Gastroesophageal sphincter (tissue), 3 donors: ENCODE data around the gene FUT4.

Experiments used
- EP300 ChIP-seq: sonication (generic); formaldehyde crosslinking; IDR thresholded peaks from one replicate; pipeline ENCODE4 v1.6.1; 2017; ENCODE audit warnings: antibody characterized with exemption, mild to moderate bottlenecking
- POLR2A ChIP-seq, 2 donors: fragments of 450-650 bp; IDR thresholded peaks; one replicate each; pipeline ENCODE4 v1.6.1; 2017; ENCODE audit warnings: antibody characterized with exemption in 2 of 2, mild to moderate bottlenecking in 2 of 2, moderate library complexity in 1 of 2
- POLR2AphosphoS5 ChIP-seq: sonication (generic); formaldehyde crosslinking; IDR thresholded peaks from one replicate; pipeline ENCODE4 v1.6.1; 2017; ENCODE audit warnings: antibody characterized with exemption
- TF ChIP-seq, protein P1 (sequence below), 4 experiments: fragments of 200-600 bp in 2 of 4; fragments of 450-650 bp in 2 of 4; sonication (generic) in 1 of 4; IDR thresholded peaks; one replicate each; pipeline ENCODE4 v1.5.1; 2017 to 2019; ENCODE audit warnings: antibody characterized with exemption in 4 of 4, mild to moderate bottlenecking in 2 of 4, moderate library complexity in 2 of 4

DNA sequence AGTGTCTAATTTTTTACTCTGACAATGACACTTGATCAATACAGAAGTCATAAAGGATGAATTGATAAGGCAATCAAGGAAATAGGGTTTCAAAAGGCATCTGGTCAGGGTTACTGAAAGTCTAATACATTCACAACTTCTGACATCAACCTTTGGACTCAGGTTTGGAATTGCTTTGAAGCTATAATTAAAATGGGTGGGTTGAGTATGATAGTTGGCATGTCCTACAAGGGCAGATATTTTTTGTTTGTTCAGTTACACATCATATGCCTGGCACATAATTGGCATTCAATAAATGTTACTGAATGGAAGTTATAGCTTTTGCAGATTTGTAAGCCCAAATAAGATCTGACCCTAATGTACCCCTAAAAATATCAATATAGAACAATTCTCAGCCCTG, 7.3 kb upstream of the FUT4 start:
- TF ChIP-seq, protein P1, sequence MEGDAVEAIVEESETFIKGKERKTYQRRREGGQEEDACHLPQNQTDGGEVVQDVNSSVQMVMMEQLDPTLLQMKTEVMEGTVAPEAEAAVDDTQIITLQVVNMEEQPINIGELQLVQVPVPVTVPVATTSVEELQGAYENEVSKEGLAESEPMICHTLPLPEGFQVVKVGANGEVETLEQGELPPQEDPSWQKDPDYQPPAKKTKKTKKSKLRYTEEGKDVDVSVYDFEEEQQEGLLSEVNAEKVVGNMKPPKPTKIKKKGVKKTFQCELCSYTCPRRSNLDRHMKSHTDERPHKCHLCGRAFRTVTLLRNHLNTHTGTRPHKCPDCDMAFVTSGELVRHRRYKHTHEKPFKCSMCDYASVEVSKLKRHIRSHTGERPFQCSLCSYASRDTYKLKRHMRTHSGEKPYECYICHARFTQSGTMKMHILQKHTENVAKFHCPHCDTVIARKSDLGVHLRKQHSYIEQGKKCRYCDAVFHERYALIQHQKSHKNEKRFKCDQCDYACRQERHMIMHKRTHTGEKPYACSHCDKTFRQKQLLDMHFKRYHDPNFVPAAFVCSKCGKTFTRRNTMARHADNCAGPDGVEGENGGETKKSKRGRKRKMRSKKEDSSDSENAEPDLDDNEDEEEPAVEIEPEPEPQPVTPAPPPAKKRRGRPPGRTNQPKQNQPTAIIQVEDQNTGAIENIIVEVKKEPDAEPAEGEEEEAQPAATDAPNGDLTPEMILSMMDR (IDR thresholded peaks at IDR 0.05): no peak
- TF ChIP-seq POLR2A (IDR thresholded peaks at IDR 0.05) (no peak), POLR2AphosphoS5 (no peak), EP300 (no peak)
